ENCODE results near the gene CSNK2B.

- TF ChIP-seq CTCF (conservative IDR thresholded peaks at IDR 0.05; ENCODE audit: low read length), result no peak
- TF ChIP-seq EZH2phosphoT487 (IDR thresholded peaks at IDR 0.05; ENCODE audit: borderline replicate concordance, low read depth, low read length), result no peak
Measured at GRCh38 chr6:31691078-31691463, 25.2 kb downstream of the CSNK2B start.
